Suprapubic skin (tissue), 3 donors: ENCODE results near the gene TMEM74B.

ENCODE experiments used
- CTCF ChIP-seq, 2 donors: fragments of 200-600 bp in 1 of 2; fragments of 450-650 bp in 1 of 2; sonication (generic) in 1 of 2; IDR thresholded peaks; one replicate each; pipeline ENCODE4 v1.5.1; 2016 to 2019; ENCODE audit warnings: antibody characterized with exemption in 2 of 2, mild to moderate bottlenecking in 1 of 2, moderate library complexity in 1 of 2
- EP300 ChIP-seq: sonication (generic); formaldehyde crosslinking; IDR thresholded peaks from one replicate; pipeline ENCODE4 v1.6.1; 2017; ENCODE audit warnings: antibody characterized with exemption

GRCh38 chr20:1178623-1179022 is 6.2 kb downstream of the TMEM74B start:
- no peak for TF ChIP-seq EP300
- no peak for TF ChIP-seq CTCF (IDR thresholded peaks at IDR 0.05)
